ENCODE data around the gene SLC7A4. TPM values are rescaled to one million over a fixed set of nuclear protein-coding genes. Genes with fewer than 3 reads are reported as not detected.
"Not testable (repeated sequence)": the region's sequence is repeated elsewhere in the genome, so short reads cannot be mapped to it uniquely, and the experiment has no call there.

Gene SLC7A4
- polyA plus RNA-seq, 1 donor from 2014 or later: not detected

GRCh38 chr22:21068681-21069276, 36.4 kb upstream of the SLC7A4 start:
- H3K4me3 Mint-ChIP-seq: no peak overlapping the region
- no peaks in the 10 kb centered on the region for H3K9me3 Mint-ChIP-seq
- peaks cover 3% of the 10 kb centered on the region for H3K36me3 Mint-ChIP-seq
- peaks cover 6% of the 10 kb centered on the region for H3K27me3 Mint-ChIP-seq
- peaks cover 0 to 2% (median 0%) of the 10 kb centered on the region in 3 donors for H3K4me1 Mint-ChIP-seq
- H3K27ac Mint-ChIP-seq: peak overlapping the region in 1 of 3 donors; percentile 53

GRCh38 chr22:21067901-21068680, 35.7 kb upstream of the SLC7A4 start:
- H3K4me3 Mint-ChIP-seq: no peak overlapping the region
- H3K4me1 Mint-ChIP-seq: peaks cover 0 to 2% (median 0%) of the 10 kb centered on the region in 3 donors
- peaks cover 3% of the 10 kb centered on the region for H3K36me3 Mint-ChIP-seq
- no peaks in the 10 kb centered on the region for H3K9me3 Mint-ChIP-seq
- peaks cover 6% of the 10 kb centered on the region for H3K27me3 Mint-ChIP-seq
- no peak overlapping the region for H3K27ac Mint-ChIP-seq

GRCh38 chr22:21067075-21067900, 34.9 kb upstream of the SLC7A4 start:
- Mint-ChIP-seq H3K27ac (no peak overlapping the region), H3K4me3 (peak overlapping the region in 2 of 4 donors; percentile 21 to 39), H3K4me1 (peaks cover 0 to 2% (median 0%) of the 10 kb centered on the region in 3 donors), H3K9me3 (no peaks in the 10 kb centered on the region), H3K36me3 (peaks cover 3% of the 10 kb centered on the region), H3K27me3 (peaks cover 5% of the 10 kb centered on the region)

- Mint-ChIP-seq H3K4me3 (no peak overlapping the region), H3K27ac (no peak overlapping the region), H3K27me3 (peaks cover 6% of the 10 kb centered on the region), H3K4me1 (peaks cover 0 to 2% (median 0%) of the 10 kb centered on the region in 3 donors), H3K9me3 (peaks cover 0 to 4% (median 2%) of the 10 kb centered on the region in 3 donors), H3K36me3 (peaks cover 3% of the 10 kb centered on the region)
Measured at GRCh38 chr22:21064917-21065864, 32.8 kb upstream of the SLC7A4 start.

- not testable (repeated sequence) for H3K9me3 Mint-ChIP-seq, H3K27ac Mint-ChIP-seq, H3K27me3 Mint-ChIP-seq, H3K36me3 Mint-ChIP-seq, H3K4me1 Mint-ChIP-seq, H3K4me3 Mint-ChIP-seq
Measured at GRCh38 chr22:21064425-21064824, 32.1 kb upstream of the SLC7A4 start.

GRCh38 chr22:21061660-21062321, 29.4 kb upstream of the SLC7A4 start:
- not testable (repeated sequence) for H3K9me3 Mint-ChIP-seq, H3K4me1 Mint-ChIP-seq, H3K27me3 Mint-ChIP-seq, H3K36me3 Mint-ChIP-seq, H3K27ac Mint-ChIP-seq, H3K4me3 Mint-ChIP-seq

GRCh38 chr22:21060363-21060762, 28.0 kb upstream of the SLC7A4 start:
- H3K4me1 Mint-ChIP-seq, H3K4me3 Mint-ChIP-seq, H3K27ac Mint-ChIP-seq, H3K9me3 Mint-ChIP-seq, H3K36me3 Mint-ChIP-seq: not testable (repeated sequence)
- peaks cover 11% of the 10 kb centered on the region for H3K27me3 Mint-ChIP-seq

GRCh38 chr22:21055880-21056319, 23.5 kb upstream of the SLC7A4 start:
- no peaks in the 10 kb centered on the region for H3K36me3 Mint-ChIP-seq
- H3K9me3 Mint-ChIP-seq: no peaks in the 10 kb centered on the region
- H3K4me3 Mint-ChIP-seq: peak overlapping the region in 1 of 4 donors; percentile 53
- H3K27ac Mint-ChIP-seq: peak overlapping the region in 1 of 3 donors; percentile 81
- H3K27me3 Mint-ChIP-seq: peaks cover 15% of the 10 kb centered on the region
- peaks cover 0 to 9% (median 7%) of the 10 kb centered on the region in 3 donors for H3K4me1 Mint-ChIP-seq

- H3K27ac Mint-ChIP-seq: peak overlapping the region in 1 of 3 donors; percentile 81
Measured at GRCh38 chr22:21055564-21055834, 23.1 kb upstream of the SLC7A4 start.

GRCh38 chr22:21054714-21055563, 22.6 kb upstream of the SLC7A4 start:
- no peaks in the 10 kb centered on the region for H3K9me3 Mint-ChIP-seq
- H3K36me3 Mint-ChIP-seq: peaks cover 2% of the 10 kb centered on the region
- peaks cover 0 to 9% (median 7%) of the 10 kb centered on the region in 3 donors for H3K4me1 Mint-ChIP-seq
- H3K27me3 Mint-ChIP-seq: peaks cover 15% of the 10 kb centered on the region
- no peak overlapping the region for H3K4me3 Mint-ChIP-seq
- peak overlapping the region in 1 of 3 donors; percentile 81 for H3K27ac Mint-ChIP-seq

More at GRCh38 chr22:21055564-21055834, 23.1 kb upstream of the SLC7A4 start:
- peak overlapping the region in 1 of 4 donors; percentile 53 for H3K4me3 Mint-ChIP-seq
- H3K27me3 Mint-ChIP-seq: peaks cover 15% of the 10 kb centered on the region
- H3K4me1 Mint-ChIP-seq: peaks cover 0 to 9% (median 7%) of the 10 kb centered on the region in 3 donors
- no peaks in the 10 kb centered on the region for H3K9me3 Mint-ChIP-seq
- no peaks in the 10 kb centered on the region for H3K36me3 Mint-ChIP-seq

- Mint-ChIP-seq H3K27ac (no peak overlapping the region), H3K4me3 (no peak overlapping the region), H3K36me3 (peaks cover 2% of the 10 kb centered on the region), H3K4me1 (peaks cover 0 to 9% (median 7%) of the 10 kb centered on the region in 3 donors), H3K27me3 (peaks cover 15% of the 10 kb centered on the region), H3K9me3 (no peaks in the 10 kb centered on the region)
Measured at GRCh38 chr22:21054046-21054713, 21.8 kb upstream of the SLC7A4 start.

GRCh38 chr22:21052715-21053459, 20.5 kb upstream of the SLC7A4 start:
- Mint-ChIP-seq H3K27ac (no peak overlapping the region), H3K9me3 (no peaks in the 10 kb centered on the region), H3K4me1 (peaks cover 0 to 9% (median 7%) of the 10 kb centered on the region in 3 donors)

More at GRCh38 chr22:21052715-21053459, 20.5 kb upstream of the SLC7A4 start:
- Mint-ChIP-seq H3K36me3 (peaks cover 2% of the 10 kb centered on the region), H3K4me3 (no peak overlapping the region), H3K27me3 (peaks cover 15% of the 10 kb centered on the region)
